Measurements from ENCODE around the gene TNRC18. TPM values are rescaled to one million over a fixed set of nuclear protein-coding genes. Genes with fewer than 3 reads are reported as not detected.

TNRC18 gene
- total RNA-seq, 1 donor from 2014 or later, result 197 TPM

DNA sequence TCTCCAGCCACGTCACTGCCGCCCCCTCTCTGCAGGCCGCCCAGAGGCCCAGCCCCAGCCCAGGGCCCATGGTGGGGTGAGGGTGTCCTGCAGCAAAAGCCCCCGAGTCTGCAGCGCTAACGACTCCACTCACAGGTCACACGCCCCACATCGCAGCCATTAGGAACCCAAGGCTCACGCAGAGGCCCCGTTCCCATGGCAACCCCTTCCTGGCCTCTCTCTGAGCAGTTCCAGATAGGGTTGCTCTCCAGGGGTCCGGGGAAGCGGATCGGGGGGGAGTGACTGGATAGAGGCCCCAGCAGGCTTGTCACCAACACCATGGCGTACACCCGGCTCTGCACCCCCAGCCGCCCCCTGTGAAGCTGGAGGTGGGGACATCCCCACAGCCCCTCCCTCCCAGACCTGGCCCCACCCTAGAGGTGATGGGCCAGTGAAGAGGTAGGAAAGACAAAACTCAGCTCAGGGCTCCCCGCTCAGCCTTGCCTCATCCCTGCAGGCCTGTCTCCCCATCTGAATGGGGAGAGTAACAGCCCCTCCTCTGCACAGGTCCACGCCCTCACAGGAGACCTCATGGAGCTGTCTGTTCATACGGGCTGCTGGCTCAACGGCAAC is 41.2 kb downstream of the TNRC18 start:
- H3K36me3 Mint-ChIP-seq (ENCODE audit: insufficient read depth), result peaks cover 11% of the 10 kb centered on the region
- H3K9me3 Mint-ChIP-seq (ENCODE audit: low read depth), result no peaks in the 10 kb centered on the region
- no peaks in the 10 kb centered on the region for H3K27me3 Mint-ChIP-seq
- no peak overlapping the region for H3K4me3 Mint-ChIP-seq (ENCODE audit: low read depth)
- H3K4me1 Mint-ChIP-seq (ENCODE audit: low read depth), result peaks cover 16% of the 10 kb centered on the region
- peak; percentile 44 for DNase-seq (ENCODE audit: low spot score, unreplicated experiment)
- TF ChIP-seq, protein P1, sequence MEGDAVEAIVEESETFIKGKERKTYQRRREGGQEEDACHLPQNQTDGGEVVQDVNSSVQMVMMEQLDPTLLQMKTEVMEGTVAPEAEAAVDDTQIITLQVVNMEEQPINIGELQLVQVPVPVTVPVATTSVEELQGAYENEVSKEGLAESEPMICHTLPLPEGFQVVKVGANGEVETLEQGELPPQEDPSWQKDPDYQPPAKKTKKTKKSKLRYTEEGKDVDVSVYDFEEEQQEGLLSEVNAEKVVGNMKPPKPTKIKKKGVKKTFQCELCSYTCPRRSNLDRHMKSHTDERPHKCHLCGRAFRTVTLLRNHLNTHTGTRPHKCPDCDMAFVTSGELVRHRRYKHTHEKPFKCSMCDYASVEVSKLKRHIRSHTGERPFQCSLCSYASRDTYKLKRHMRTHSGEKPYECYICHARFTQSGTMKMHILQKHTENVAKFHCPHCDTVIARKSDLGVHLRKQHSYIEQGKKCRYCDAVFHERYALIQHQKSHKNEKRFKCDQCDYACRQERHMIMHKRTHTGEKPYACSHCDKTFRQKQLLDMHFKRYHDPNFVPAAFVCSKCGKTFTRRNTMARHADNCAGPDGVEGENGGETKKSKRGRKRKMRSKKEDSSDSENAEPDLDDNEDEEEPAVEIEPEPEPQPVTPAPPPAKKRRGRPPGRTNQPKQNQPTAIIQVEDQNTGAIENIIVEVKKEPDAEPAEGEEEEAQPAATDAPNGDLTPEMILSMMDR (IDR thresholded peaks at IDR 0.05; ENCODE audit: unreplicated experiment), result no peak
- H3K27ac Mint-ChIP-seq, result peak overlapping the region; percentile 41

GRCh38 chr7:5381071-5381772 is 42.4 kb downstream of the TNRC18 start:
- peak overlapping the region; percentile 87 for H3K27ac Mint-ChIP-seq
- peaks cover 16% of the 10 kb centered on the region for H3K4me1 Mint-ChIP-seq (ENCODE audit: low read depth)
- H3K9me3 Mint-ChIP-seq (ENCODE audit: low read depth), result no peaks in the 10 kb centered on the region

DNA sequence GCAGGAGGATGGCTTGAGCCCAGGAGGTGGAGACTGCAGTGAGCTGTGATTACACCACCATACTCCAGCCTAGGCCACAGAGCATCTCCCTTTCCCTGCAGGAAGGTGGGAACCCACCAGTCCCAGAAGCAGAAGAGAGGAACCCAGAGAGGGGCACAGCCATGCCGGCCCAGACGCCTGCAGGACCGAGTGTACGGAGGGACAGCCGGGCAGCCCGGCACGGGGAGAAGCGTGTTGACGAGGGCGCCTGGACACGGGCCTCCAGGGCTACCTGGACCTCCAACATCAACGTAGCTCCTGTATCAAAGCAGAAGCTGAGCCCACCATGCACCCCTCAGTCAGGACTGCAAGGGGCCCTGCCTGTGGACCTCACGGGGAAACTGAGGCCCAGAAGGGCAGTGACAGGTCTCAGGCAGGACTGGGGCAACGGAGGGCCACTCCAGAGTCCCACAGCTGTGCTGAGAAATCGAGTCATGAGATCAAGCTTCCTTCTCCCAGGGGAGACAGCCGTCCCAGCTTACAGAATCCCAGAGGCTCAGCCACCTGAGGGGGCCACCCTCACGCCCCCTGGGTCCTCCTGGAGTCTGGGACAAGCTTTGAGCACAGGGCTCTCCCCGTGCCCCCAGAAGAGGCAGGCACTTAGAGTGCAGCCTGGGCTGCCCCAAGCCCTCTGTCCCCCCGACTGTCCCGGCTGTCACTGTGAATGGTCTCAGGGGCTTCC is 43.1 kb downstream of the TNRC18 start:
- Mint-ChIP-seq H3K27ac (no peak overlapping the region), H3K4me3 (ENCODE audit: low read depth) (no peak overlapping the region), H3K9me3 (ENCODE audit: low read depth) (no peaks in the 10 kb centered on the region), H3K36me3 (ENCODE audit: insufficient read depth) (peaks cover 7% of the 10 kb centered on the region), H3K4me1 (ENCODE audit: low read depth) (peaks cover 16% of the 10 kb centered on the region), H3K27me3 (no peaks in the 10 kb centered on the region)
- DNase-seq (ENCODE audit: low spot score, unreplicated experiment), result no peak
- TF ChIP-seq, protein P1 (IDR thresholded peaks at IDR 0.05; ENCODE audit: unreplicated experiment), result no peak

More at GRCh38 chr7:5381071-5381772, 42.4 kb downstream of the TNRC18 start:
- H3K36me3 Mint-ChIP-seq (ENCODE audit: insufficient read depth), result peaks cover 7% of the 10 kb centered on the region
- no peaks in the 10 kb centered on the region for H3K27me3 Mint-ChIP-seq
- DNase-seq (ENCODE audit: low spot score, unreplicated experiment), result no peak
- TF ChIP-seq, protein P1 (IDR thresholded peaks at IDR 0.05; ENCODE audit: unreplicated experiment), result no peak
- no peak overlapping the region for H3K4me3 Mint-ChIP-seq (ENCODE audit: low read depth)

DNA sequence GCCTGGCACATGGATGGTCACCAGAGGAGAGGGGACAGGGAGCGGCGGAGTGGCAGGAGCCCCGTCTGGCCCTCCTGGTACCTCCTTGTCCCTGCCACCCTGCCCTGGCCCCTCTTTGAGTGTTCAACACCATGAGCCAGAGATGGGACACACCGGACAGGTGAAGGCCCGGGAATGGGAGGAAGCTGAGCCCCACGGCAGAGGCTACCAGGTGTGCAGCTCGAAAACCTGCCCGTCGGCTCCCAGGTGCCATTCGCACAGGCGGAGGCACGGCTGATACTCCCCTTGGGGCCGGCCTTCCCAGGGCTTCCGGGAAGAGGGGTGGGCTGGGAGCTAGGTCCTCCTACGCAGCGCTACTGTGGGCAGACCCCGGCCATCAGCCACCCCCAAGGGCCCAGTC is 44.1 kb downstream of the TNRC18 start:
- Mint-ChIP-seq H3K36me3 (ENCODE audit: insufficient read depth) (peaks cover 5% of the 10 kb centered on the region), H3K4me1 (ENCODE audit: low read depth) (peaks cover 16% of the 10 kb centered on the region), H3K9me3 (ENCODE audit: low read depth) (no peaks in the 10 kb centered on the region), H3K27me3 (no peaks in the 10 kb centered on the region), H3K27ac (no peak overlapping the region), H3K4me3 (ENCODE audit: low read depth) (no peak overlapping the region)
- TF ChIP-seq, protein P1 (IDR thresholded peaks at IDR 0.05; ENCODE audit: unreplicated experiment), result no peak
- no peak for DNase-seq (ENCODE audit: low spot score, unreplicated experiment)

- Mint-ChIP-seq H3K36me3 (ENCODE audit: insufficient read depth) (peaks cover 9% of the 10 kb centered on the region), H3K4me3 (ENCODE audit: low read depth) (no peak overlapping the region), H3K27ac (no peak overlapping the region), H3K4me1 (ENCODE audit: low read depth) (peaks cover 10% of the 10 kb centered on the region), H3K9me3 (ENCODE audit: low read depth) (no peaks in the 10 kb centered on the region), H3K27me3 (no peaks in the 10 kb centered on the region)
- no peak for DNase-seq (ENCODE audit: low spot score, unreplicated experiment)
- TF ChIP-seq, protein P1 (IDR thresholded peaks at IDR 0.05; ENCODE audit: unreplicated experiment), result no peak
These were observed 45.8 kb downstream of the TNRC18 start for GRCh38 chr7:5377816-5378215.
